ENCODE results near the gene GJC2. TPM values are rescaled to one million over a fixed set of nuclear protein-coding genes. Genes with fewer than 3 reads are reported as not detected.

GJC2 gene
- total RNA-seq, 2 donors from 2014 or later: 0.93 to 2.3 TPM

DNA sequence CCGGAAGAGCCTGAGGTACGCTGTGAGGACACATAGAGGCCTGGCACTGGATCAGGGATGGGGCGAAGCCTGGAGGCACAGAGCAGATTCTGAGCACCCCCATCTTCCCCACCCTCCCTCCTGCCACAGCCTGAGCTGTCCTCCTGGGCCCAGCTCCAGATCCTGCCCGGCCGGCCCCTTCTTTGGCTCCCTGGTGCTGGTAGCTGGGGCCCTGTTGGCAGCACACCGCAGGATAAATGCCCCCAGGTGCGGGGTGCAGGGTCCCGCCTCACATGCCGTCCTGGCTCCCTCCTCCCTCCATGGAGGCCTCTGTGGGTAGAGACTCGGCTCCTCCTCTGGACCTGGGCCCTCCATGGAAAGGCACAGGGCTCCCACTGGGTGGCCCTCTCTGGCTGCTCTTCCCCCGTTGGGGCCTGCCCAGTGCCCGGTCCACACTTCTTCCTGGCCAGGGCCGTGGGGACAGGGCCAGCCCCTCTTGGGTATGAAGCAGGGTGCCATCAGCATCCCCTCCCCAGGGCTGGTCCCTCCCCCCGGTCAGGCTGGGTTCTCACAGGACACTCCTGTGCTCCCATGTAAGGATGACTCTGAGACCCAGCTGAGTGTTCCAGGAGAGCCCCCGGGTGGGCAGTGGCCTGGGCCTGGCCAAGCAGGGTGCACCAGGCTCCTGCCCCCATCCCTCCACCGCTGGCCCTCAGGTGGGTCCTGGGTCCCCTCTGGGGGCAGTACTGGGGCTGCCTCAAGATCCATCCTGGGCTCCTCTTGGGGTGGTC lies 57.0 kb downstream of the GJC2 start:
- Histone ChIP-seq H3K27ac (peak overlapping the region; percentile 95 to 97), H3K27me3 (no peaks in the 10 kb centered on the region), H3K4me1 (peaks cover 0 to 39% of the 10 kb centered on the region in 2 donors), H3K36me3 (no peaks in the 10 kb centered on the region), H3K9me3 (no peaks in the 10 kb centered on the region), H3K4me3 (no peak overlapping the region)
- TF ChIP-seq, protein P1, sequence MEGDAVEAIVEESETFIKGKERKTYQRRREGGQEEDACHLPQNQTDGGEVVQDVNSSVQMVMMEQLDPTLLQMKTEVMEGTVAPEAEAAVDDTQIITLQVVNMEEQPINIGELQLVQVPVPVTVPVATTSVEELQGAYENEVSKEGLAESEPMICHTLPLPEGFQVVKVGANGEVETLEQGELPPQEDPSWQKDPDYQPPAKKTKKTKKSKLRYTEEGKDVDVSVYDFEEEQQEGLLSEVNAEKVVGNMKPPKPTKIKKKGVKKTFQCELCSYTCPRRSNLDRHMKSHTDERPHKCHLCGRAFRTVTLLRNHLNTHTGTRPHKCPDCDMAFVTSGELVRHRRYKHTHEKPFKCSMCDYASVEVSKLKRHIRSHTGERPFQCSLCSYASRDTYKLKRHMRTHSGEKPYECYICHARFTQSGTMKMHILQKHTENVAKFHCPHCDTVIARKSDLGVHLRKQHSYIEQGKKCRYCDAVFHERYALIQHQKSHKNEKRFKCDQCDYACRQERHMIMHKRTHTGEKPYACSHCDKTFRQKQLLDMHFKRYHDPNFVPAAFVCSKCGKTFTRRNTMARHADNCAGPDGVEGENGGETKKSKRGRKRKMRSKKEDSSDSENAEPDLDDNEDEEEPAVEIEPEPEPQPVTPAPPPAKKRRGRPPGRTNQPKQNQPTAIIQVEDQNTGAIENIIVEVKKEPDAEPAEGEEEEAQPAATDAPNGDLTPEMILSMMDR (IDR thresholded peaks at IDR 0.05): no peak
- peak; percentile 44 for DNase-seq (ENCODE audit: low spot score)

DNA sequence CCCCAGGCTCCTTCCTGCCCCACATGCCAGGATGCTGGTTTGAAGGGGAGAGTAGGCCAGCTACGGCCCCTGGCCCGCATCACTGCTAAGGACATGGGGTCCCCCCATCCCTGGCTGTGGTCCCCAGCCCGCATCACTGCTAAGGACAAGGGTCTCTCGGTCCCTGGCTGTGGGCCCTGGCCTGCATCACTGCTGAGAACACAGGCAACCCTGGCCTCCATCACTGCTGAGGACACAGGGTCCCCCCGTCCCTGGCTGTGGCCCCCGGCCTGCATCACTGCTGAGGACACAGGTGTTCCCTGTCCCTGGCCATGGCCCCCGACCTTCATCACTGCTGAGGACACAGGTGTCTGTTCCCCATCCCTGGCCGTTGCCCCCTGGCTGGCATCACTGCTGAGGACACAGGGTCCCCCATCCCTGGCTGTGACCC lies 57.7 kb downstream of the GJC2 start:
- Histone ChIP-seq H3K9me3 (no peaks in the 10 kb centered on the region), H3K36me3 (peaks cover under 1% of the 10 kb centered on the region), H3K27ac (peak overlapping the region; percentile 95 to 97), H3K4me1 (peaks cover 0 to 41% of the 10 kb centered on the region in 2 donors), H3K27me3 (no peaks in the 10 kb centered on the region), H3K4me3 (no peak overlapping the region)
- peak; percentile 46 for DNase-seq (ENCODE audit: low spot score)
- TF ChIP-seq, protein P1 (IDR thresholded peaks at IDR 0.05): no peak

DNA sequence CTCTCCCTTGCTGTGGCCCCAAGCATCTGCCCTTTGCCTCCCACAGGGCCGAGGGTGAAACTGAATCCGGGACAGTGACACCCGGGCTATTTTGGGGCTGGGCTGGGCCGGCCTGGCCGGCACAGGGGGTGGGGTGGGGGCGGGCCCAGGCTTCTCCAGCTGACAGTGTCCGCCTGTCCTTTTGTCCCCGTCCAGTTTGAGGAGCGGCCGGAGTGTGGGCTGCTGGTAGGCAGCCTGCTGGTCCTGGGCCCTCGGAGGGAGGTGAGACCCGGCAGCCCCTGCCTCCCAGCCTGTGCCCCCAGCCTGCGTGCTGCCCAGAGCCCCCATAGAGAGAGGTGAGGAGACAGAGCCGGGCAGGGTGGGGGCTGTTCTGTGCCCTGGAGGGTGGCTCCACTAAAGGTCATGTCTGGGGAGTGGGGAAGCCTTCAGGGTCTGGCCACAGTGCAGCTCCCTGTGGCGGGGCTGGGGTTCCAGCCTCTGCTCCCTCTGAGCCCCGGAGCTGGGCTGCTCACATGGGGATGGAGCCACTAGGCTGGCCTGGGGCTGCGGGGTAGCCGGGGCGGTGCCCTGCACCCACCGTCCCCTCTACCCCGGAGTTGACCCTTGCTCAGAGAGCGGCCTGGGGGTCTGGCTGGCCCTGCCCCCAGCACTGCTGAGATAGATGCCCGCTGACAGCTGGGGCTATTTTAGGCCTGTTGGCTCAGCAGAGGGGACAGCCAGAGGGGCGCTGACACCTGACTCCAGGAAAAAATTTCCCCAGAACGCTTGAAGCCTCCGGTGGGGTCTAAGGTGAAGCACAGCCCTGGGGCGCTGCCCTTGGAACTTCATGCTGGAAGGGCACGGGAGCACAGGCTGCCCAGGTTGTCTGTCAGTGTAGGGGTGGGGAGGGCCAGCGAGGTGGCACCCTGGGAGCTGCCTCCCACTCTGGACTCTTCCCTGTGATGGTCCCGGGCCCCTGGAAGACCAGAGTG lies 58.4 kb downstream of the GJC2 start, which contains the start of gene OBSCN:
OBSCN (plus strand) TSS at position 194 of the 971 bp plus-strand sequence. CDS start 3,740 bp downstream, outside the sequence.
- Histone ChIP-seq H3K4me3 (peak within 1 kb of the TSS; percentile 60 to 76), H3K36me3 (peaks cover 6% of the 10 kb centered on the region), H3K27me3 (no peaks in the 10 kb centered on the region), H3K27ac (peak within 1 kb of the TSS; percentile 95 to 97), H3K9me3 (no peaks in the 10 kb centered on the region), H3K4me1 (peaks cover 0 to 49% of the 10 kb centered on the region in 2 donors)
- TF ChIP-seq, protein P1 (IDR thresholded peaks at IDR 0.05): no peak
- DNase-seq (ENCODE audit: low spot score): peak; percentile 58

DNA sequence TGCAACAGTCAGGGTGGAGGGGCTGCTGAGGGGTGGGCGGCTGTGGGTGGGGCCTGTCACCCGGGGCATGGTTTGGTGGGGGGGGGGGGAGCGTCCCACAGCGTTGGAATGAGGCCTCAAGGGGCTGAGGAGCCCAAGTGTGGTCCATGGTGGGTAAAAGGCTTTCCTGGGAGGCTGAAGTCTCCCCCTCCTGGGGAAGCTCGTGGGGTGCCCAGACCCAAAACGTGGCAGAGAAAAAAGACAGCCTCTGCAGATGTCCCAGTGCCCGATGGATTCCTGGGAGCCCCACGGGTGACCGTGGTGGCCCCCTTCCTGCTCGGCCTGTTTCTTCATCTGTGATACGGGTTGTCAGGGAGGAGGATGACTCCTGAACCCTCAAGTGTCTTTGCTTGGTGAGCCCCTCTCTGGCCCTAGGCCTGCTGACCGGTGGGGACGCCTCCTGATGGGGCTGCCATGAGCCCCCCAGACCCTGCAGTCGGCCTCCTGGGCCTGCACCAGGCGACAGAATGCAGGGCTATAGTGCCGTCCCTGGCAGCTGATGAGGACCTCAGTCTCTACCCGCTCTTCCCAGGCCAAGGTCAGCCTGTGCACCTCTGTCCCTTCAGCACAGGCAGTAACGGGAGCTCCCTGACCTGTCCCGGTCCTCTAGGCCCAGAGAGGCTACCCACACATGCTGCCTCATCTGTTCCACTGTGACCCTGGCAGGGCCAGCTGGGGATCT lies 59.3 kb downstream of the GJC2 start:
- H3K27ac ChIP-seq: peak overlapping the region; percentile 95 to 97

More for the DNA sequence above, 59.3 kb downstream of the GJC2 start:
- Histone ChIP-seq H3K27me3 (no peaks in the 10 kb centered on the region), H3K4me1 (peaks cover 0 to 57% of the 10 kb centered on the region in 2 donors), H3K4me3 (peak overlapping the region; percentile 60 to 76), H3K36me3 (peaks cover 6% of the 10 kb centered on the region), H3K9me3 (no peaks in the 10 kb centered on the region)
- peak; percentile 47 for DNase-seq (ENCODE audit: low spot score)
- TF ChIP-seq, protein P1 (IDR thresholded peaks at IDR 0.05): no peak

Other genes with a start within 250 kb of the GJC2 start
- 1 to 10 TPM in 1 of 2 donors, under 1 TPM in 1; 0.78 to 2.2 TPM for gene WNT9A, start 202.0 kb upstream of the GJC2 start, total RNA-seq
- not detected for gene WNT3A, start 142.9 kb upstream of the GJC2 start, total RNA-seq
- gene ARF1, start 67.2 kb upstream of the GJC2 start, total RNA-seq: 100 to 1,000 TPM; 375 to 422 TPM
- gene C1orf35, start 46.6 kb upstream of the GJC2 start, total RNA-seq: 1 to 10 TPM; 4.5 to 4.9 TPM
- 10 to 100 TPM; 76.6 to 81.2 TPM for gene MRPL55, start 40.6 kb upstream of the GJC2 start, total RNA-seq
- 100 to 1,000 TPM; 179 to 277 TPM for gene GUK1, start 9.7 kb upstream of the GJC2 start, total RNA-seq
- 1 to 10 TPM; 6.7 to 7.1 TPM for gene IBA57, start 15.9 kb downstream of the GJC2 start, total RNA-seq
- gene OBSCN, start 58.1 kb downstream of the GJC2 start, total RNA-seq: 100 to 1,000 TPM; 159 to 317 TPM